Loucy (cell line): ENCODE data around the gene FAM53A.

Source experiments
- EZH2phosphoT487 ChIP-seq: fragments of 200-600 bp; IDR thresholded peaks from 2 replicates; pipeline ENCODE4 v1.6.1; 2018; ENCODE audit warnings: antibody characterized with exemption, mild to moderate bottlenecking, moderate library complexity, borderline replicate concordance
- TF ChIP-seq, protein P1 (sequence below): fragments of 200-600 bp; sonication (generic); conservative IDR thresholded peaks from 2 replicates; pipeline ENCODE4 v1.5.1; 2014; ENCODE audit warnings: mild to moderate bottlenecking, antibody characterized with exemption, low read length

DNA sequence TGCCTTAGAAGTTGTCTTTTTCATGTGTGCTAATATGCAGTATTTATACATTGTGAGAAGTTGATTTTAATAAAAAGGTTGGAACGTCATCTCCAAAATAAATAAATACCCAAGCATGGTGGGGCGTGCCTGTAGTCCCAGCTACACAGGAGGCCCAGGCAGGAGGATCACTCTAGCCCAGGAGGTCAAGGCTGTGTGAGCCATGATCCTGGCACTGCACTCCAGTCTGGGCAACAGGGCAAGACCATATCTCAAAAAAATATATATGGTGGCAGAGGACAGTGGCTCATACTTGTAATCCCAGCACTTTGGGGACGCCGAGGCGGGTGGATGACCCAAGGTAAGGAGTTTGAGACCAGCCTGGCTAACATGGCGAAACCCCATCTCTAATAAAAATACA is 21.6 kb upstream of the FAM53A start:
- TF ChIP-seq, protein P1, sequence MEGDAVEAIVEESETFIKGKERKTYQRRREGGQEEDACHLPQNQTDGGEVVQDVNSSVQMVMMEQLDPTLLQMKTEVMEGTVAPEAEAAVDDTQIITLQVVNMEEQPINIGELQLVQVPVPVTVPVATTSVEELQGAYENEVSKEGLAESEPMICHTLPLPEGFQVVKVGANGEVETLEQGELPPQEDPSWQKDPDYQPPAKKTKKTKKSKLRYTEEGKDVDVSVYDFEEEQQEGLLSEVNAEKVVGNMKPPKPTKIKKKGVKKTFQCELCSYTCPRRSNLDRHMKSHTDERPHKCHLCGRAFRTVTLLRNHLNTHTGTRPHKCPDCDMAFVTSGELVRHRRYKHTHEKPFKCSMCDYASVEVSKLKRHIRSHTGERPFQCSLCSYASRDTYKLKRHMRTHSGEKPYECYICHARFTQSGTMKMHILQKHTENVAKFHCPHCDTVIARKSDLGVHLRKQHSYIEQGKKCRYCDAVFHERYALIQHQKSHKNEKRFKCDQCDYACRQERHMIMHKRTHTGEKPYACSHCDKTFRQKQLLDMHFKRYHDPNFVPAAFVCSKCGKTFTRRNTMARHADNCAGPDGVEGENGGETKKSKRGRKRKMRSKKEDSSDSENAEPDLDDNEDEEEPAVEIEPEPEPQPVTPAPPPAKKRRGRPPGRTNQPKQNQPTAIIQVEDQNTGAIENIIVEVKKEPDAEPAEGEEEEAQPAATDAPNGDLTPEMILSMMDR = no peak
- TF ChIP-seq EZH2phosphoT487 = no peak
